HG02973 (cell line): ENCODE results near the gene ORM1.
"Not testable (repeated sequence)": the region's sequence is repeated elsewhere in the genome, so short reads cannot be mapped to it uniquely, and the experiment has no call there.

Experiments used
- ATAC-seq: cut with Tn5 transposase; IDR thresholded peaks from one replicate; pipeline ENCODE4 v1.9.1; 2021; ENCODE audit warnings: moderate library complexity; ENCODE audit not compliant: unreplicated experiment

ORM1 gene

DNA sequence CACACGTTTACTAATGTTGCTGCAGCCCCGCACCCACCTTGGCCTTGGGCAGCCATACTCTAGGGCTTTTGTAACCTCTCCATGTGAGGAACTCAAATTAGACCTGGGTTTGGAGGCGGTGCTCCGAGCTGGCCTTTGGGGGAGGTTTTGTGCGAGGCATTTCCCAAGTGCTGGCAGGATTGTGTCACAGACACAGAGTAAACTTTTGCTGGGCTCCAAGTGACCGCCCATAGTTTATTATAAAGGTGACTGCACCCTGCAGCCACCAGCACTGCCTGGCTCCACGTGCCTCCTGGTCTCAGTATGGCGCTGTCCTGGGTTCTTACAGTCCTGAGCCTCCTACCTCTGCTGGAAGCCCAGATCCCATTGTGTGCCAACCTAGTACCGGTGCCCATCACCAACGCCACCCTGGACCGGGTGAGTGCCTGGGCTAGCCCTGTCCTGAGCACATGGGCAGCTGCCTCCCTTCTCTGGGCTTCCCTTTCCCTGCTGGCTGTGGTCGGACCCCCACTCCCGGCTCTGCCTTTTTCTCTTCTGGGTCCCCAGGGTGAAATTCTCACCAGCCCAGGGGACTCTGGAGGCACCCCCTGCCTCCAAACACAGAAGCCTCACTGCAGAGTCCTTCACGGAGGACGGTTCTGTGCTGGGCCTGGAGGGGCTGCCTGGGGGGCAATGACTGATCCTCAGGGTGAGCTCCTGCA, at the start of gene ORM1:
TSS of gene ORM1 (plus strand) at position 268 of the 701 bp plus-strand sequence. CDS start at position 304, 36 bp downstream.
- not testable (repeated sequence) for ATAC-seq

GRCh38 chr9:114273461-114273881, 49.4 kb upstream of the ORM1 start:
- no peak for ATAC-seq

GRCh38 chr9:114274217-114274616, 48.7 kb upstream of the ORM1 start:
- no peak for ATAC-seq

DNA sequence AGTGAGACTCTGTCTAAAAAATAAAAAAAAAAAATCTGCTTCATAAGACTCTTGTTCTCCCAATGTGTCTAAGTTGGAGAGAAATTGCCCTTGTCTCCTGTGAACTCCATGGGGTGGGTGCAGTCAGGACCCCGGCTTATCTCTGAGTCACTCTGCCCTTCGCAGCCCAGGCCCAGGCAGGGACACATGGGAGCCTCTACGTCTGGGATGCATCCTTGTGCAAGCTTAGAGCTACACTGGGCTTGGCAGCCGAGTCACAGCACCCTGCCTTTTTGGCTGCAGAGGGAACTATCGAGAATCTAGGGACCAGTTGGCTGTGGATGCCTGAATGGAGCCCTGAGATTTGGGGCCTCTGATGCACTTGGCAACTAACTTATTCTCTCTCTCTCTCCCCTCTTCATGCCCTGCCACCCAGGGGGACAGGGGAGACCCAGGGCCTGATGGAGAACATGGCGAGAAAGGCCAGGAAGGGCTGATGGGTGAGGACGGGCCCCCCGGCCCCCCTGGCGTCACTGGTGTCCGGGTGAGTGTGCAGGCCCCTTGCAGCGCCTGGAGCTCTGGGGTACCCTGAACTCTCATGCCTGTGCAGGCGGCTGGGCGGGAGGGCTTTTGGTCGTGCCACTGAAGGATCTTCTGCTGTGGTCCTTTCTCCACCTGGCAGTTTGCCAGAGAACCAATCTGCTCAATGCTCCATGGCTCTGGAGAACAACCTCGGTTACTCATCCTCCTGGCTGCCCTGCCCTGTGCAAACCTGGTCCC, 47.5 kb upstream of the ORM1 start:
- no peak for ATAC-seq

DNA sequence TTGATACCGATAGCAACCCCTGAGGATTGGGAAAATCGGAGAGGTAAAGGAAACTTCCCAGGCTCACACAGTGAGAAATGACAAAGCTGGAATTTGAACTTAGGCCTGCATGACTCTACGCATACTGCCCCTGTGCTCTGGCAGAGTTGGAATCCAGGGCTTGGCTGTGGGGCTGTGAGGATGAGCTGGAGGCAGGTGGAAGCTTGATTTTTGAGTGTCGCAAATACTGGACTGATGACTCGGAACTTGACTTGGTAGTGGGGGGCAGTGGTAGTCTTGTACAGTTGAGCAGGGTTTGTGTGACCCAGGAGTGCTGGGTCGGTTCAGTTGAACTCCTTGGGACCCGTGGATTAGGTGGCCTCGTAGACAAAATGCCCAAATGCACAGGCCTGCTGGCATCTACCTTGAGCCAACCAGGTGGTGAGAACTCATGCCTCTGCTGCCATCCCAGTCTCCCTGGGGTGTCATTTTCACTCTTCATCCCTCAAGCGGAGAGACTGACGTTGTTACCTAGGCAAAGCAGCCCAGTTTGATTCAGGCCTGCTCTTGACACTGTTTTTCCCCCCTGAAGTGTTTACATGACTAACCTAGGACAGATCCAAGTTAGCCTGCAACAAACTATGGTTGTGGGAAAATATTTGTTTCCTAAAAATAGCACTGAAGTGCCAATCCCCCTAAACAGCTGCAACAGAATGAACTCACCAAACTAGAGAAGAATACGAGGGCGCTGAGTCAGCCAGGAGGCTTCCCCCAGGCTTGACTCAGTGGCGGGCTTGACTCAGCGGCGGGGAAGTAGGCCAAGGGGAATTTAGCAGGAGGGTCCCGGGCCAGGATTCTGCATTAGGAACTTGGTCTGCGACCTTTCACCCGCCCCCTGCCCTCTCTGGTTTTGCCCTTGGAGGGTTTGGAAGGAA, 45.7 kb upstream of the ORM1 start:
- ATAC-seq = no peak

DNA sequence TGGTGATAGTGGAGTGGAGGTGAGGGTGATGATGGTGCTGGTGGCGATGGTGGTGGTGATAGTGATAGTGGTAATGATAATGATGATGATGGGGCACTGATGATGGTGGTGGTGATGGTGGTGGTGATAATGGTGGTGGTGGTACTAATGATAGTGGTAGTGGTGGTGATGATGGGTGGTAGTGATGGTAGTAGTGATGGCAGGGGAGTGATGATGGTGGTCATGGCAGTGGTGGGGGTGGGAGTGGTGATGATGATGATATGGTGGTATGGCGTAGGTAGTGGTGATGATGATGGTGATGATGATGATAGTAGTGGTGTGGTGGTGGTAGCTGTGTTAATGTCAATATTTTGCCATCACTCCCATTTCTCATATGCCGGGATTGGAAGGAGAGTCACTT, 44.5 kb upstream of the ORM1 start:
- no peak for ATAC-seq

DNA sequence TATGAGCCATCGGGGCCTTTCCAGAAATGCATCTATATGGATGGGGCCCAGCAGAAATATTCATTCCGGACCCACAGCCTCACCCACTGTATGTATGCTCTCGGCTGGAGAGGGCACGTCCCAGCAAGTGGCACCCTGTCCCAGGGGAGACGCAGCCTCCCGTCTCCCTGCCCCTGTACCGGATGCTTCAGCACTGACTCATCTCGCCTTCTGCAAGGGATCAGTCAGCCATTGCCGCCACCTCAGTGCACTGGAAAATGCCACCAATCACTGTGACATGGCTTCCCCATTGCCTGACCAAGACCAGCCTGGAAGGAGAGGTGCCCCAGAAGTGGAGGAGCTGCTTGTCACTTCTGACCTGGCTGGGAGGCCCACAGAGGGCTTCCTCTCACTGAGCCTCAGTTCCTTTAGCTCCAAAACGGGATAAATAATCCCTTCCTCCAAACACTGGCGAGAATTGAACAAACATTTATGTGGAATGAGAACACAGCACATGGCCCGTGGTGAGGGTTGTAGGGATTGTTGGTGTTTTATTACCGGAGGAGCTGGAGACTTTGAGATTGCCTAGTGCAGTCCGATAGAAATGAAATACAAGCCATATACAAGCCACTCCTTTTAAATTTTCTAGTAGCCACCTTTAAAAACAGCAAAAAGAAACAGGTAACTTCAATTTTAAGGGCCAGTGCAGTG, 43.9 kb upstream of the ORM1 start:
- ATAC-seq = no peak

DNA sequence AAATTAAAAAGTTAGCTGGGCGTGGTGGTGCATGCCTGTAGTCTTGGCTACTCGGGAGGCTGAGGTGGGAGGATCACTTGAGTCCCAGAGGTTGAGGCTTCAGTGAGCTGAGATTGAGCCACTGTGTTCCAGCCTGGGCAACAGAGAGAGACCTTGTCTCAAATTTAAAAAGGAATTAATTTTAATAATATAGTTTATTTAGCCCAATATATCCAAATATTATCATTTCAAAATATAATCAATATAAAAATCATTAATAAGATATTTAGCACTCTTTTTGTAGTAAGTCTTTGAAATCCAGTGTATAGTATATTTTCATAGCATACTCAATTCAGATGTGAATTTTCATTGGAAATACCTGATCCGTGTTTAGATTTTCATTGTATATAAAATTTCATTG, 43.2 kb upstream of the ORM1 start:
- ATAC-seq = no peak

GRCh38 chr9:114280636-114281472, 42.0 kb upstream of the ORM1 start:
- no peak for ATAC-seq

DNA sequence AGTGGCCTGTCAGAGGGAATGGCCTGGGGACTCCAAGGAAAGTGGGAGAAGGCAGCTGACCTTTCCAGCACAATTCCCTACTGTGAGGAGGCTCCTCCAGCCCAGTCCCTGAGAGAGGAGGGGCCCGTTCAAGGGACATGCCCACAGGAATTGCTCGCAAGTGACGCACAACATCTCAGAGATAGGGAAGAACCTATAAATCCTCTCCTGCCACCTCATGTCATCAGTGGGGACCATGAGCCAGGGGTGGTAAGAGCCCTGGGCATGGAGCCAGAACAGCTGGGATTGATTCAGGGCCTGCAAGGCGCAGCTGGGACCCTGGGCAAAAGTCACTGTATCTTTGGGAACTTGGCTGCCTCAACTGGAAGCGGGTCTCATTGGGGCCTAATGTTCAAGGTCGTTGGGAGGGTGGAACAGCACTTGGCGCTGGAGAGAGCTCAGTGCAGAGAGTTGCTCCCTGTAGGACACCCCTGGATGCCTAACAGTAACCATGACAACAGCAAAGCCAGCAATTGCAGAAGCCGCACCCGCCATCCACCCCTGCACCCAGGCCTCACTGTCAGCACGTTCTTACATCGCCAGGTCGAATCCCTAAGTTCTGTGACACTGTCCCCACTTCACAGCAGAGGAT, 41.3 kb upstream of the ORM1 start:
- no peak for ATAC-seq

DNA sequence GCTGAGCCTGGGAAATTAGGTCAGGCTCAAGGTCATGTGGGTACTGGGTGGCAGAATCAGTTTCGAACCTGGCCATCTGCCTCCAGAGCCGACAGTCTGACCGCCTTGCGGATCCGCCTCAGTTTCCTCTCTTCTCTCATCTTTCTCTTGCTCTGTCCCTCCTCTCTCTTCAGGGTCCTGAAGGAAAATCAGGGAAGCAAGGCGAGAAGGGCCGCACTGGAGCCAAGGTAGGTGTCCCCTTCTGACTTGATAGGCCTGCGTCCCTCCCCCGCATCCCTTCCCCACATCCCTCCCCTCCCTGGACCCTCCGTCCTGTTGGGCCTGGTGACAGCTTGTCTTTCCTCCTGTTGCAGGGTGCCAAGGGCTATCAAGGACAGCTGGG, 40.8 kb upstream of the ORM1 start:
- no peak for ATAC-seq

DNA sequence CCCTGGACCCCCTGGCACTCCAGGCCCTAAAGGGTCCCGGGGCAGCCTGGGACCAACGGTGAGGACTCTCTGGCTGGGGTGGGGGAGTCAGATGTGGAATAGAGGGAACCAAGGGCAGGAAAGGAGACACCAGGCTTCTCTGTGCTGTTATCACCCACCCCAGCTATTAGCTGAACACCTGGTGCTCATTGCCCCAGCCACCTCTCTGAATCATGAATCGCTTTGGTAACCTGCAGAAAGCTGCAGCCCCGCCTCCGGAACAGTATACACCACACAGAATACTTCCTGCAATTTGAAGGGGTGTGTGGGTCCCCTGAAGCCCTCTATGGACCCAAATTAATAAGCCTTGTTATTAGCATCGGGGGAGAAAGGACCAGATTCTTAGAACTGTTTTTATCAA, 40.4 kb upstream of the ORM1 start:
- ATAC-seq = no peak

DNA sequence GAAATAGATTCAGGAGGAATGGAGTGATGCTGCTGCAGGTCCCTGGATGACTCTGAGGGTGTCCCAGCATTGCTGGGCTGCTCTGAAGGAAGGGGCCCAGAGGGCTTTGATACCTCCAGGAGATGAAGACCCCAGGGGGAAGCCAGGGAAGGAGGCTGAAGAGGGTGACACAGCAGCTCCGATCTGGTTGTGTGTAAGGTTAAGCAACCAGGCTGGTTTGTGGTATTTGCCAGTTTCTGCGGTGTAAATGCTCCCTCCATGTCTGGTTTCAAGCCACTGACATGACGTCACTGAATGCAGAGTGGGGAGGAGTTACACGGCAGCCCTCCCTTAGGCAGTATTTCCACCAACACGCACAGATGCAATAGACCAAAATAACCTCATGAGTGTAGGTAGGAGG, 40.0 kb upstream of the ORM1 start:
- ATAC-seq = no peak

GRCh38 chr9:114283551-114284111, 39.3 kb upstream of the ORM1 start:
- no peak for ATAC-seq

DNA sequence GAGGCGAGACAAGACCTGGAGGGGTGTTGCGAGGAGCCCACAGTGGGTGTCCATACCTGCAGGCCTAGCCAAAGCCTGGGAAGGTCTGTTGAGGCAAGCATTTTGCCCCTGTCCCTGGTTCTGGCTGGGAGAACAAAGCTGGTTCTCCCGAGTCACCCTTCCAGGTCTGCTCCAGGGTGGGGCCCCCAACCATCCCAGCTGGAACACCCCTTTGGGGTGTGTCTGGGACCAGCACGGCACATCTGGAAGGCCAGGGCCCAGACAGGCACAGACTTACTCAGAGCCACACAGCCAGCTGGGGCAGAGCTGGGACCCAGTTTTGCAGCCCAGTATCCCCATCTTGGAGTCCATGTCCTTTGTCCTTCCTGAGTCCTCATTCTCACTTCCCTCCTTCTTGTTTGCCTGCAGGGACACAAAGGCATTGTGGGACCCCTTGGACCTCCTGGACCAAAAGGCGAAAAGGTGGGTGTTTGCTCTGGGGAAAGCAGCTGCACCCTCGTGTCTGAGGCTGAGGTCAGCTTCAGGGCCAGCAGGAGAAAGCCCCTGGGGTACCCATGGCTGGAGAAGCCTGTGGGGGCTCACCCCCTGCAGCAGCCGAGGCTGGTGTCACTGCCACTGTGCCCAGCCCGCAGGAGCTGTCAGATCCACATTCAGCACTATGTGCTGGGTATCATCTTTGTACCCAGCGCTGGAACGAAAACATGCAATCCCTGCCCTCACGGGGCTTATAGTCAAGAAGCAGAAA, 38.4 kb upstream of the ORM1 start:
- ATAC-seq = no peak

DNA sequence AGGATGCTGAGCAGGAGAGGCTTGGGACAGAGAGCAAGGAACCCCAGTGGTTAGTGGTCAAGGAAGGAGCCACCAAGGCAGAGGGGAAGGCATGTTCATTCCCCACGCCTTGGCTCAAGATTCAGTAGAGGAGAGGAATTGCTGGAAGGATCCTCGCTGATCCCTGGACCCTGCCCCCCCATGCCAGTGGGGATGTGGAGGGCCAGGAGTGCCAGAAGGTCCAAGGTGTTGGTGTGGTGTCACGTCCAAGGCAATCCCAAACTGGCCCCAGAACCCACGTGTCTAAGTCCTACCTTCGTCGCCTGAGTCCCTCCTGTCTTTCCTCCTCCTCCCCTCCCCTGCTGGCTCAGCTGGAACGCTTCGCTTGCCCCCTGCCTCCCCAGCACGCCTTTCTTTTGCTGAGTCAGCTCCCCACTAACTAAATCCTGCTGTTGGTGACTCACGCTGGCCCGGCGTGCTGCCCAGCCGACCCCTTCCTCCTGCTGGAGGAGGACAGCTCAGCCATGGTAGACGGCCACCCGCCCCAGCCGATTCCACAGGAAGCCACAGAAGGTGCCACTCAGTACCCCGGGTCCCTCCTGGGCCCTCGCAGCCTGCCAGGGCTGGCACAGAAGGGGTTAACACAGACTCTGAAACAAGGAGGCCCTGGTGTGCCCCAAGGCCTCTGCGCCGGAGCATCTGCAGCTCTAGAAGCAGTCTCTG, 37.6 kb upstream of the ORM1 start:
- ATAC-seq = no peak

DNA sequence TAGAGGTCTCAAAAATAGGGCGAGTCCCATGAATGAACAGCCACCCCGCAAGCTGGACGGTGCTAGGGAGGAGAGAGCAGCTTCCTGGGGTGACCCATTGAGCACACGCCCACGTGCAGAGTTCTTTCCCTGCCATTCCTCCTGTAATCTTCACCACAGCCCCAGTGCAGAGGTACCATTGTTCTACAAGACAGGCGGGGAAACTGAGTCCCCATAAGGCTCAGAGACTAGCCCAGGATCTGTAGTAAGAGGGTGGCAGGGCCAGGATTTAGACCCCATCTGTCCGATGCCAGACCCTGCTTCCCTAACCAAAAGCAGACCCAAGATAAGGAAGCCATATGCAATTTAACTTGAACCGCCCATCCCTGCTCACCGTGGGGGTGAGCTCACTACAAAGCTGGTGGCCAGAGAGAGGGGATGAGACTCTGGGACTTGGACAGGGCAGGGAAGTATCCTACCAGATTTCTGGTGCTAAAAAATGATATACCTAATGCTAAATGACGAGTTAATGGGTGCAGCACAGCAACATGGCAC, 36.7 kb upstream of the ORM1 start:
- ATAC-seq = no peak
